ENCODE measurements around the gene WDPCP.

DNA sequence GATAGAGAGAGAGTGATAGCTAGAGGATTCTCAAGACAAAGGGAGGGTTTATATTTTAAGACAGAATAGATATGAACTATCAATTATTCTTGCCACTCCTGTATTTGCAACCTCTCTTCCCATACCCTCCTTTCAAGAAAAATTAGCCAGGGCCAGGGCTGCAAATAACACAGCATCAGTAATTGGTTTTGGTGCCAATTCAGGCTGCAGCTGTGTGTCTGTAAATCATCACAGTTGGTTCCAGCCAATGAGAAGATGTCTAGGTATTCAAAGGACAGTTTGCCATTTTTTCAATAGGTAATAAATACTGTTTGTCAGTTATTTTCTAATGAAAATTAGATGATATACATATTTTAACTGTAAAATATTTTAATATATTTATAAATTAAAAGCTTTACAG is 73.5 kb downstream of the WDPCP start:
- TF ChIP-seq, protein P1, sequence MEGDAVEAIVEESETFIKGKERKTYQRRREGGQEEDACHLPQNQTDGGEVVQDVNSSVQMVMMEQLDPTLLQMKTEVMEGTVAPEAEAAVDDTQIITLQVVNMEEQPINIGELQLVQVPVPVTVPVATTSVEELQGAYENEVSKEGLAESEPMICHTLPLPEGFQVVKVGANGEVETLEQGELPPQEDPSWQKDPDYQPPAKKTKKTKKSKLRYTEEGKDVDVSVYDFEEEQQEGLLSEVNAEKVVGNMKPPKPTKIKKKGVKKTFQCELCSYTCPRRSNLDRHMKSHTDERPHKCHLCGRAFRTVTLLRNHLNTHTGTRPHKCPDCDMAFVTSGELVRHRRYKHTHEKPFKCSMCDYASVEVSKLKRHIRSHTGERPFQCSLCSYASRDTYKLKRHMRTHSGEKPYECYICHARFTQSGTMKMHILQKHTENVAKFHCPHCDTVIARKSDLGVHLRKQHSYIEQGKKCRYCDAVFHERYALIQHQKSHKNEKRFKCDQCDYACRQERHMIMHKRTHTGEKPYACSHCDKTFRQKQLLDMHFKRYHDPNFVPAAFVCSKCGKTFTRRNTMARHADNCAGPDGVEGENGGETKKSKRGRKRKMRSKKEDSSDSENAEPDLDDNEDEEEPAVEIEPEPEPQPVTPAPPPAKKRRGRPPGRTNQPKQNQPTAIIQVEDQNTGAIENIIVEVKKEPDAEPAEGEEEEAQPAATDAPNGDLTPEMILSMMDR (IDR thresholded peaks at IDR 0.05): no peak
- TF ChIP-seq POLR2A (IDR thresholded peaks at IDR 0.05): no peak
